Aorta (tissue), 5 donors: ENCODE data around the gene SMIM20. TPM values are rescaled to one million over a fixed set of nuclear protein-coding genes. Genes with fewer than 3 reads are reported as not detected.

Experiments
- ATAC-seq: fragments of 200-7000 bp; cut with Tn5 transposase; one replicate; pipeline ENCODE4 v1.9.1; 2022; ENCODE audit warnings: moderate library complexity; ENCODE audit not compliant: low FRiP score
- DNase-seq, 2 donors: peaks; one replicate each; pipeline ENCODE4 v3.0.0-alpha.2; 2020
- H3K27ac ChIP-seq, 2 donors: one replicate each; pipeline ENCODE4 v1.5.1; 2013; ENCODE audit warnings: low read length in 2 of 2, mild to moderate bottlenecking in 2 of 2, moderate library complexity in 2 of 2, control low read depth in 1 of 2, inconsistent platforms in 1 of 2, low read depth in 1 of 2
- H3K27me3 ChIP-seq, 2 donors: one replicate each; pipeline ENCODE4 v1.6.1; 2013; ENCODE audit warnings: control low read depth in 1 of 2, low read length in 1 of 2, mild to moderate bottlenecking in 1 of 2, moderate library complexity in 1 of 2; ENCODE audit not compliant: insufficient read depth in 2 of 2, control insufficient read depth in 1 of 2
- H3K36me3 ChIP-seq, 2 donors: one replicate each; pipeline ENCODE4 v1.6.1; 2013; ENCODE audit warnings: control low read depth in 1 of 2, low read length in 1 of 2, mild to moderate bottlenecking in 1 of 2; ENCODE audit not compliant: insufficient read depth in 2 of 2, control insufficient read depth in 1 of 2
- H3K4me1 ChIP-seq, 2 donors: one replicate each; pipeline ENCODE4 v1.6.1; 2013; ENCODE audit warnings: low read length in 2 of 2, control low read depth in 1 of 2, mild to moderate bottlenecking in 1 of 2, moderate library complexity in 1 of 2; ENCODE audit not compliant: insufficient read depth in 2 of 2, control insufficient read depth in 1 of 2
- H3K4me3 ChIP-seq, 2 donors: one replicate each; pipeline ENCODE4 v1.5.1; 2013; ENCODE audit warnings: low read length in 2 of 2, control low read depth in 1 of 2, mild to moderate bottlenecking in 1 of 2
- H3K9me3 ChIP-seq: one replicate; pipeline ENCODE4 v1.6.1; 2013; ENCODE audit warnings: mild to moderate bottlenecking, low read length; ENCODE audit not compliant: control insufficient read depth
- WGBS, 2 donors: extraction: QIAGEN DNeasy Blood & Tissue Kit; methylation state at CpG; one replicate each; pipeline ENCODE4 v1.1.7; 2013; 5-methylcytosine and 5-hydroxymethylcytosine counted together
- intact Hi-C, 2 donors: fragments of 100-400 bp; cut with DNase I; formaldehyde crosslinking; loops; one replicate each; pipeline versions ENCODE4 v1.14.2 to v1.15.0; 2022
- polyA plus RNA-seq, 2 donors: library from polyadenylated mRNA; stranded (reverse); fragments of 200-250 nt; gene quantifications; one replicate each; pipeline ENCODE4 v1.2.3, GENCODE V29; 2013
- total RNA-seq, 2 donors: library from RNA; stranded (reverse); fragmentation: NEBNext Ultra II Directional; extraction: Animal tissue kit (Norgen Biotek cat#: 25700); gene quantifications; one replicate each; pipeline ENCODE4 v1.2.1, GENCODE V29; 2021
- donor health status: healthy with polysubstance abuse.
- donor health status: Bipolar disorder and iron deficiency.
- donor health status: DM: no; HTN: no; CAD: no.
- donor health status: DM: no; HTN: no; CAD: no.
- donor health status: DM: yes; HTN: yes; CAD: no.

Gene SMIM20
- total and polyA plus RNA-seq, 4 donors: 18.1 to 68.0 (median 38.3) TPM

- 93 to 94% methylated on average over 7 of the region's 7 CpGs for WGBS, 2 donors
- intact Hi-C loops: no loop called here
- no peak overlapping the region for H3K27ac ChIP-seq
- H3K4me1 ChIP-seq: no peaks in the 10 kb centered on the region
- DNase-seq (no peak), ATAC-seq (no peak)
- no peaks in the 10 kb centered on the region for H3K9me3 ChIP-seq
- no peaks in the 10 kb centered on the region for H3K27me3 ChIP-seq
- no peaks in the 10 kb centered on the region for H3K36me3 ChIP-seq
- no peak overlapping the region for H3K4me3 ChIP-seq
These were observed 38.7 kb upstream of the SMIM20 start for GRCh38 chr4:25875281-25875745.

DNA sequence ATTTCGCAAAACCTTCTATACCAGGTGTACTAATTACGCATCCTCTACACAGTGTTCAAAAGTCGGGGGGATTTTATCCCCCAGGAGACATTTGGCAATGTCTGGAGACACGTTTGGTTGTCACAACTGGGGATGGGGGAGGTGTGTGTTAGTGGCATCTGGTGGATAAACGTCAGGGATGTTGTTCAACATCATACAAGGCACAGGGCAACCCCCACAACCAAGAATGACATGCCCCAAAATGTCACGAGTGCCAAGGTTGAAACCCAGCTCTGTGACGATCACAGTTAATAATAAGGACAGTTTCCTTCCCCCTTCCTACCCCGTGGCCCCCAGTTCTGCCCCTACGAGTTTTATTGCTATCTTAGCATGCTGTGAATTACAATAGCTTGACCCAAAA lies 35.3 kb upstream of the SMIM20 start:
- Histone ChIP-seq H3K4me1 (no peaks in the 10 kb centered on the region), H3K36me3 (no peaks in the 10 kb centered on the region), H3K9me3 (no peaks in the 10 kb centered on the region), H3K4me3 (no peak overlapping the region), H3K27me3 (no peaks in the 10 kb centered on the region), H3K27ac (no peak overlapping the region)
- 45 to 64% methylated on average over 9 of the region's 9 CpGs for WGBS, 2 donors
- DNase-seq (no peak), ATAC-seq (no peak)
- intact Hi-C loops: no loop called here

- no peaks in the 10 kb centered on the region for H3K27me3 ChIP-seq
- no peak for DNase-seq
- intact Hi-C loops: no loop called here
- no peak for ATAC-seq
- no peaks in the 10 kb centered on the region for H3K4me1 ChIP-seq
- H3K27ac ChIP-seq: no peak overlapping the region
- H3K9me3 ChIP-seq: no peaks in the 10 kb centered on the region
- no peak overlapping the region for H3K4me3 ChIP-seq
- 75 to 83% methylated on average over 9 of the region's 9 CpGs for WGBS, 2 donors
- no peaks in the 10 kb centered on the region for H3K36me3 ChIP-seq
These were observed 34.9 kb upstream of the SMIM20 start for GRCh38 chr4:25879091-25879584.

DNA sequence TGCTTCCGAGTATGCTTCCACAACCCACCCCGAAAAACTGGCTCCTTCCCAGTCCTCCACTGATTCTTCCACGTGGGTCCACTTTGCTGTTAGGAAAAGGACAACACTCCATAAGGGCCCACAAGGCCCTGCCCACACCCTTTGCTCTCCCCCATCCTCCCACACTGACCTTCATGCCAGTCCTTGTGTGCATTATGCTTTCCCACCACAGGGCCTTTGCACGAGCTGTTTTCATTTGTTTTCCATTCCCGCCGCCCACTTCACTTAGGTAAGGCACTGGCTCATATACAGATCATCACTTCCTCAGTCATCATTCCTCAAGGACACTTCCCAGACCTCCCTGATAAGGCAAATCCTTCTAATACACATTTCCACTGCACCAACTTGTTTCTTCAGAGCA lies 34.4 kb upstream of the SMIM20 start:
- no peaks in the 10 kb centered on the region for H3K9me3 ChIP-seq
- H3K4me1 ChIP-seq: no peaks in the 10 kb centered on the region
- H3K27ac ChIP-seq: no peak overlapping the region
- ATAC-seq (no peak), DNase-seq (no peak)
- intact Hi-C loops: no loop called here
- no peaks in the 10 kb centered on the region for H3K36me3 ChIP-seq
- no peak overlapping the region for H3K4me3 ChIP-seq
- WGBS, 2 donors: 95 to 96% methylated on average over 6 of the region's 6 CpGs
- no peaks in the 10 kb centered on the region for H3K27me3 ChIP-seq

DNA sequence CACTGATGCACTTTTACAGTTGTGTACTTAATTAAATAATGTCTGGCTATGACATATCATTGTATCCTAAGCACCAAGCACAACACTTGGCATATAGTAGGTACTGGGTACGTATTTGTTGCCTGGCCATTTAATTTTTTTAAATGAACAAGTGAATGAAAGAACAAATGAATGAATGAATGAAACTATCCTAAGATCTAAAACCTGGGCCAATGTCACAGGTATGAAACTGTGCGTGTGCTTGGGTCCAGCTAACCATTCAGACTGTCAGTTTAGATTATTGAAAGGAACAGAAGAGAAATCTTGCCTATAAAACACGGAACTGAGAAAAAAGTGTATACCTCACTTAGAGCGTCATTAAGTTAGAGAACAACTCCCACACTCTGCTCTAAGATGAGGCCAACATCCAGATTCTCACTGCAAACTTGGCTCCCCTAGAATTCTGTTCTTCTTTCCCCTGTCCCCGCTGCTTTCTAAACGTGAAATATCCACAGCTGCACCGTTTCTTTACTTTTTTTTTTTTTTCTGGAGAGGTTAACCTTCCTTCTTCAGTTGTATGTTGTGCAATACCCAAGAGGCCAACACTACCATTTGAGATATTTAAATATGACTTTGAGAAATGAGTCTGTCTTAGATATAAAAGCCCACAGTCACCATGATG lies 33.9 kb upstream of the SMIM20 start:
- Histone ChIP-seq H3K27me3 (no peaks in the 10 kb centered on the region), H3K4me3 (no peak overlapping the region), H3K27ac (no peak overlapping the region), H3K4me1 (no peaks in the 10 kb centered on the region), H3K36me3 (no peaks in the 10 kb centered on the region), H3K9me3 (no peaks in the 10 kb centered on the region)
- DNase-seq: no peak
- ATAC-seq: no peak
- WGBS, 2 donors: 44 to 51% methylated on average over 7 of the region's 7 CpGs
- intact Hi-C loops: no loop called here

DNA sequence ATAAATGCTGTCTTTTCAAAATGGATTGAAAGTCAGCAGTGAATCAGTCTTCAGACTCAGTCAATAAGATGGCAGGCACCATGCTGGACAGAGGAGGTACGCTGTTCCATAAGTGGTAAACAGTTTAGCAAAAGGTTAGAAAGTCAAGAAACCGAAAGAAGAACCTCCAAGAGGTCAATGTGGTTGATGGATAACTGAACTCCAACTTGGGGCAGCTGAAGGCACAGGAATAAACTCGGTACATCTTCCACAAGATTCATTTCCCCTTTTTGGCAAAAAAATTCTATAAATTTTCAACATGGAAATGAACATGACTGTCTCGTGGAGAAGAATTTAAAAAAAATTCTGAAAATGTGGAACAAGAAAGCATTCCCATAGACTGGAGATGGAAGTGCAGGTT lies 32.8 kb upstream of the SMIM20 start:
- Histone ChIP-seq H3K36me3 (no peaks in the 10 kb centered on the region), H3K27me3 (no peaks in the 10 kb centered on the region), H3K27ac (no peak overlapping the region), H3K9me3 (no peaks in the 10 kb centered on the region), H3K4me3 (no peak overlapping the region), H3K4me1 (no peaks in the 10 kb centered on the region)
- intact Hi-C loops: no loop called here
- ATAC-seq: no peak
- whole genome bisulfite sequencing, 2 donors: 78 to 79% methylated on average over 4 of the region's 4 CpGs
- no peak for DNase-seq

DNA sequence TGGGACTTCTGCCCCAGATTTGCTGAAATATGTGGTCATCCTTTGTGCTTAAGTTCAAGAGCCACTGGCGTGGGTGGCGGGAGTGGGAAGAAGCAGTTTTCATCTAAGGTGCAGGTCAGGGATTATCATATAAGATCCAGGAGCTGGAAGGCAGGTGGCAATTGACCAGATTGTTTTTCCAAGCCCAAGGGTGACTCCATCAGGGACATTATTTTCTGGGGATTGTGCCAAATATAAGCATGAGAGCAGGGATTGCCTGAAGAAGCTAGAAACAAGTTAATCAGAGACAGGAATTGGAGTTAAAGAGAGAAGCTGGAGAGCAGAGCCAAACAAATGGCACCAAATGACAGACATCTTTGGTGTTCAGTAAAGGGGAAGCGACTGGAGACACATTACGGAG lies 31.8 kb upstream of the SMIM20 start:
- Histone ChIP-seq H3K9me3 (no peaks in the 10 kb centered on the region), H3K27me3 (no peaks in the 10 kb centered on the region), H3K27ac (no peak overlapping the region), H3K4me1 (no peaks in the 10 kb centered on the region), H3K4me3 (no peak overlapping the region), H3K36me3 (no peaks in the 10 kb centered on the region)
- ATAC-seq: no peak
- DNase-seq: no peak
- 71 to 83% methylated on average over 4 of the region's 4 CpGs for WGBS, 2 donors
- intact Hi-C loops: no loop called here

DNA sequence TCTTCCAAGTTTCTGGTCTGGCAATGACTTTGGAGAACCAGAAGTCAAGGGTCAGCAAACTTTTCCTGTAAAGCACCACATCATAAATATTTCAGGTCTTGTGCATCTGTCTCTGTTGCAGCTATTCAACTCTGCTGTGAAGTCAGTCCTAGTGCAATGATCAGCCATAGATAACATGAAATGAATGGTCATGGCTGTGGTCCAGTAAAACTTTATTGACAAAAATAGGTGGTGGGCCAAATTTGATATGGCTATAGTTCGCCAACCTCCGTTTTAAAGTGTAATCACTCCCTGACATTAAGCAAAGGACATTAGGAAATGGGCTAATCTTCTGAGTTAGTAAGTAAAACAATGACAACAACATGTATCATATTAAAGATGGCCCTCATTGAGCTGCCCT lies 30.5 kb upstream of the SMIM20 start:
- Histone ChIP-seq H3K27me3 (no peaks in the 10 kb centered on the region), H3K9me3 (no peaks in the 10 kb centered on the region), H3K36me3 (no peaks in the 10 kb centered on the region), H3K27ac (no peak overlapping the region), H3K4me1 (no peaks in the 10 kb centered on the region), H3K4me3 (no peak overlapping the region)
- DNase-seq: no peak
- no peak for ATAC-seq
- intact Hi-C loops: no loop called here
- 72 to 87% methylated on average over 2 of the region's 2 CpGs for WGBS, 2 donors

GRCh38 chr4:25884031-25884782 lies 29.8 kb upstream of the SMIM20 start:
- H3K36me3 ChIP-seq: no peaks in the 10 kb centered on the region
- DNase-seq: no peak
- H3K27ac ChIP-seq: no peak overlapping the region
- H3K27me3 ChIP-seq: no peaks in the 10 kb centered on the region
- ATAC-seq: no peak
- H3K4me1 ChIP-seq: no peaks in the 10 kb centered on the region
- intact Hi-C loops: no loop called here
- no peak overlapping the region for H3K4me3 ChIP-seq
- no peaks in the 10 kb centered on the region for H3K9me3 ChIP-seq
- 29% methylated on average over 5 of the region's 5 CpGs for WGBS, 2 donors
